GM13977 (cell line): ENCODE results near the gene MIOX.

Experiments used
- DNase-seq: peaks from one replicate; pipeline ENCODE4 v3.0.0; 2012; ENCODE audit warnings: low spot score
- CTCF ChIP-seq: IDR thresholded peaks from 2 replicates; pipeline ENCODE4 v1.5.1; 2012; ENCODE audit warnings: mild to moderate bottlenecking, control low read depth; ENCODE audit not compliant: insufficient read depth; ENCODE audit errors: extremely low read depth, missing control alignments
- in situ Hi-C: fragments of 300-500 bp; cut with MboI; formaldehyde crosslinking; loops from one replicate; pipeline ENCODE4 v1.12.0; 2022; ENCODE audit warnings: low sequenced_read_pairs, low pct_unique_long_range_greater_than_20kb, mixed read lengths, inconsistent platforms; ENCODE audit not compliant: unreplicated experiment

Gene MIOX

GRCh38 chr22:50526834-50527801 lies 40.5 kb downstream of the MIOX start:
- peak; percentile 83 for DNase-seq
- in situ Hi-C loops: no loop called here

GRCh38 chr22:50527921-50528681 lies 41.4 kb downstream of the MIOX start:
- in situ Hi-C loops: no loop called here
- no peak for TF ChIP-seq CTCF
- no peak for DNase-seq

More at GRCh38 chr22:50526834-50527801, 40.5 kb downstream of the MIOX start:
- TF ChIP-seq CTCF: no peak

- in situ Hi-C loops: no loop called here
- DNase-seq: no peak
- no peak for TF ChIP-seq CTCF
Observed at GRCh38 chr22:50528682-50529415, 42.2 kb downstream of the MIOX start.

- peak; percentile 43 for DNase-seq
- no peak for TF ChIP-seq CTCF
- in situ Hi-C loops: no loop called here
Observed at GRCh38 chr22:50529416-50529896, 42.8 kb downstream of the MIOX start.

GRCh38 chr22:50529897-50530579 lies 43.4 kb downstream of the MIOX start, which contains the start of gene TYMP:
Gene TYMP, minus strand, starts transcription at chr22:50530012. Its CDS starts 303 bp downstream, at chr22:50529709.
- peak; percentile 93 for DNase-seq
- in situ Hi-C loops: no loop called here
- TF ChIP-seq CTCF: no peak
